HL-60 (cell line): ENCODE results near the gene STARD9.
"Not testable (repeated sequence)": the region's sequence is repeated elsewhere in the genome, so short reads cannot be mapped to it uniquely, and the experiment has no call there.

ENCODE experiments used
- DNase-seq, 2 experiments: peaks; one replicate each; pipeline ENCODE4 v3.0.0-alpha.2; 2010 to 2020; ENCODE audit warnings: low read depth in 1 of 2, low spot score in 1 of 2
- H3K27ac ChIP-seq: fragments of 250-450 bp; sonication (Bioruptor Pico); replicated peaks from 2 replicates; pipeline ENCODE4 v1.5.1; 2020; ENCODE audit warnings: mild to moderate bottlenecking, moderate library complexity
- H3K27me3 ChIP-seq: fragments of 250-450 bp; sonication (Bioruptor Pico); 2 replicates; pipeline ENCODE4 v1.5.1; 2021; ENCODE audit warnings: mild to moderate bottlenecking, moderate library complexity; ENCODE audit not compliant: insufficient read depth, poor library complexity, severe bottlenecking
- H3K4me3 ChIP-seq: replicated peaks from 2 replicates; pipeline ENCODE4 v1.5.1; 2011; ENCODE audit warnings: mild to moderate bottlenecking, control low read depth, low read length; ENCODE audit not compliant: insufficient read depth
- GABPA ChIP-seq: IDR thresholded peaks from 2 replicates; pipeline ENCODE4 v1.6.1; 2012; ENCODE audit warnings: low read depth
- POLR2AphosphoS5 ChIP-seq: IDR thresholded peaks from 2 replicates; pipeline ENCODE4 v1.6.1; 2012; ENCODE audit warnings: low read depth
- SPI1 ChIP-seq: IDR thresholded peaks from 2 replicates; pipeline ENCODE4 v1.6.1; 2012; ENCODE audit warnings: low read depth, mild to moderate bottlenecking, borderline replicate concordance
- TF ChIP-seq, protein P1 (sequence below): IDR thresholded peaks from 2 replicates; pipeline ENCODE4 v1.6.1; 2012; ENCODE audit warnings: low read depth; ENCODE audit not compliant: insufficient replicate concordance
- TF ChIP-seq, protein P2 (sequence below): IDR thresholded peaks from one replicate; pipeline ENCODE4 v1.5.1; 2011; ENCODE audit warnings: low read length, control low read depth, inconsistent platforms; ENCODE audit not compliant: insufficient read depth

The STARD9 gene

DNA sequence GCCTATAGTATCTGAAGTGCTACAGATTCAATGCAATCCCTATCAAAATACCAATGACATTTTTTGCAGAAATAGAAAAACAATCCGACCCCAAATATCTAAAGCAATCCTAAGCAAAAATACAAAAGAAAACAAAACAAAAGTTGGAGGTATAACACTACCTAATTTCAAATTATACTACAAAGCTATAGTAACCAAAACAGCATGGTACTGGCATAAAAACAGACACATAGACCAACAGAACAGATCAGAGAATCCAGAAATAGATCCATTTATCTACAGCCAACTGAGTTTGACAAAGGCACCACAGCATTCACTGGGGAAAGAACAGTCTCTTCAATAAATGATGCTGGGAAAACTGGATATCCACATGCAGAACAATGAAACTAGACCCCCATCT, 185.4 kb downstream of the STARD9 start:
- no peak overlapping the region for H3K27ac ChIP-seq
- no peak overlapping the region for H3K4me3 ChIP-seq
- no peak for DNase-seq
- TF ChIP-seq, protein P1, sequence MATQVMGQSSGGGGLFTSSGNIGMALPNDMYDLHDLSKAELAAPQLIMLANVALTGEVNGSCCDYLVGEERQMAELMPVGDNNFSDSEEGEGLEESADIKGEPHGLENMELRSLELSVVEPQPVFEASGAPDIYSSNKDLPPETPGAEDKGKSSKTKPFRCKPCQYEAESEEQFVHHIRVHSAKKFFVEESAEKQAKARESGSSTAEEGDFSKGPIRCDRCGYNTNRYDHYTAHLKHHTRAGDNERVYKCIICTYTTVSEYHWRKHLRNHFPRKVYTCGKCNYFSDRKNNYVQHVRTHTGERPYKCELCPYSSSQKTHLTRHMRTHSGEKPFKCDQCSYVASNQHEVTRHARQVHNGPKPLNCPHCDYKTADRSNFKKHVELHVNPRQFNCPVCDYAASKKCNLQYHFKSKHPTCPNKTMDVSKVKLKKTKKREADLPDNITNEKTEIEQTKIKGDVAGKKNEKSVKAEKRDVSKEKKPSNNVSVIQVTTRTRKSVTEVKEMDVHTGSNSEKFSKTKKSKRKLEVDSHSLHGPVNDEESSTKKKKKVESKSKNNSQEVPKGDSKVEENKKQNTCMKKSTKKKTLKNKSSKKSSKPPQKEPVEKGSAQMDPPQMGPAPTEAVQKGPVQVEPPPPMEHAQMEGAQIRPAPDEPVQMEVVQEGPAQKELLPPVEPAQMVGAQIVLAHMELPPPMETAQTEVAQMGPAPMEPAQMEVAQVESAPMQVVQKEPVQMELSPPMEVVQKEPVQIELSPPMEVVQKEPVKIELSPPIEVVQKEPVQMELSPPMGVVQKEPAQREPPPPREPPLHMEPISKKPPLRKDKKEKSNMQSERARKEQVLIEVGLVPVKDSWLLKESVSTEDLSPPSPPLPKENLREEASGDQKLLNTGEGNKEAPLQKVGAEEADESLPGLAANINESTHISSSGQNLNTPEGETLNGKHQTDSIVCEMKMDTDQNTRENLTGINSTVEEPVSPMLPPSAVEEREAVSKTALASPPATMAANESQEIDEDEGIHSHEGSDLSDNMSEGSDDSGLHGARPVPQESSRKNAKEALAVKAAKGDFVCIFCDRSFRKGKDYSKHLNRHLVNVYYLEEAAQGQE: no peak
- TF ChIP-seq, protein P2, sequence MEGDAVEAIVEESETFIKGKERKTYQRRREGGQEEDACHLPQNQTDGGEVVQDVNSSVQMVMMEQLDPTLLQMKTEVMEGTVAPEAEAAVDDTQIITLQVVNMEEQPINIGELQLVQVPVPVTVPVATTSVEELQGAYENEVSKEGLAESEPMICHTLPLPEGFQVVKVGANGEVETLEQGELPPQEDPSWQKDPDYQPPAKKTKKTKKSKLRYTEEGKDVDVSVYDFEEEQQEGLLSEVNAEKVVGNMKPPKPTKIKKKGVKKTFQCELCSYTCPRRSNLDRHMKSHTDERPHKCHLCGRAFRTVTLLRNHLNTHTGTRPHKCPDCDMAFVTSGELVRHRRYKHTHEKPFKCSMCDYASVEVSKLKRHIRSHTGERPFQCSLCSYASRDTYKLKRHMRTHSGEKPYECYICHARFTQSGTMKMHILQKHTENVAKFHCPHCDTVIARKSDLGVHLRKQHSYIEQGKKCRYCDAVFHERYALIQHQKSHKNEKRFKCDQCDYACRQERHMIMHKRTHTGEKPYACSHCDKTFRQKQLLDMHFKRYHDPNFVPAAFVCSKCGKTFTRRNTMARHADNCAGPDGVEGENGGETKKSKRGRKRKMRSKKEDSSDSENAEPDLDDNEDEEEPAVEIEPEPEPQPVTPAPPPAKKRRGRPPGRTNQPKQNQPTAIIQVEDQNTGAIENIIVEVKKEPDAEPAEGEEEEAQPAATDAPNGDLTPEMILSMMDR: no peak
- TF ChIP-seq SPI1: no peak
- TF ChIP-seq POLR2AphosphoS5: no peak
- no peak for TF ChIP-seq GABPA
- no peaks in the 10 kb centered on the region for H3K27me3 ChIP-seq

DNA sequence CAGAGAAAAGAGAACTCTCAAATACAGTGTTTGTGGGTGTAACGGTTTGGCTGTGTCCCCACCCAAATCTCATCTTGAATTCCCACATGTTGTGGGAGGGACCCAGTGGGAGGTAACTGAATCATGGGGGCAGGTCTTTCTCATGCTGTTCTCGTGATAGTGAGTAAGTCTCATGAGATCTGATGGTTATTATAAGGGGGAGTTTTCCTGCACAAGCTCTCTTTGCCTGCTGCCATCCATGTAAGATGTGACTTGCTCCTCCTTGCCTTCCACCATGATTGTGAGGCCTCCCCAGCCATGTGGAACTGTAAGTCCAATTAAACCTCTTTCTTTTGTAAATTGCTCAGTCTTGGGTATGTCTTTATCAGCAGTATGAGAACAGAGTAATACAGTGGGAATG, 186.4 kb downstream of the STARD9 start:
- H3K27ac ChIP-seq, H3K4me3 ChIP-seq, H3K27me3 ChIP-seq, DNase-seq: not testable (repeated sequence)

DNA sequence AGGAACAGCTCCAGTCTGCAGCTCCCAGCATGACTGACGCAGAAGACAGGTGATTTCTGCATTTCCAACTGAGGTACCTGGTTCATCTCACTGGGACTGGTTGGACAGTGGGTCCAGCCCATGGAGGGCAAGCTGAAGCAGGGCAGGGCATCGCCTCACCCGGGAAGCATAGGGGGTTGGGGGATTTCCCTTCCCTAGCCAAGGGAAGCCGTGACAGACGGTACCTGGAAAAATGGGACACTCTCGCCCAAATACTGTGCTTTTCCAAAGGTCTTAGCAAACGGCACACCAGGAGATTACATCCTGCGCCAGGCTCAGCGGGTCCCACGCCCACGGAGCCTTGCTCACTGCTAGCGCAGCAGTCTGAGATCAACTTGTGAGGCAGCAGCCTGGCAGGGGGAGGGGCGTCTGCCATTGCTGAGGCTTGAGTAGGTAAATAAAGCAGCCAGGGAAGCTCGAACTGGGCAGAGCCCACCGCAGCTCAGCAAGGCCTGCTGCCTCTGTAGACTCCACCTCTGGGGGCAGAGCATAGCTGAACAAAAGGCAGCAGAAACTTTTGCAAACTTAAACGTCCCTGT, 188.8 kb downstream of the STARD9 start:
- not testable (repeated sequence) for H3K27me3 ChIP-seq, DNase-seq, H3K27ac ChIP-seq, H3K4me3 ChIP-seq

DNA sequence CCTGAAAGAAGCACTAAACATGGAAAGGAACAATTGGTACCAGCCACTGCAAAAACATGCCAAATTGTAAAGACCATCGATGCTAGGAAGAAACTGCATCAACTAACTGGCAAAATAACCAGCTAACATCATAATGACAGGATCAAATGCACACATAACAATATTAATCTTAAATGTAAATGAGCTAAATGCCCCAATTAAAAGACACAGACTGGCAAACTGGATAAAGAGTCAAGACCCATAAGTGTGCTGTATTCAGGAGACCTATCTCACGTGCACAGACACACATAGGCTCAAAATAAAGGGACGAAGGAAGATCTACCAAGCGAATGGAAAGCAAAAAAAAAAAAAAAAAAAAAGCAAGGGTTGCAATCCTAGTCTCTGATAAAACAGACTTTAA, 190.7 kb downstream of the STARD9 start:
- H3K27ac ChIP-seq, H3K27me3 ChIP-seq, DNase-seq, H3K4me3 ChIP-seq: not testable (repeated sequence)
